ENCODE data around the gene CNPPD1. TPM values are rescaled to one million over a fixed set of nuclear protein-coding genes. Genes with fewer than 3 reads are reported as not detected.

CNPPD1 gene
- total and polyA plus RNA-seq, 2 of the 8 experiments (the other 6 are each of a cell fraction or from before 2014, with no cell fraction given) = 32.9 to 35.9 TPM

GRCh38 chr2:219179601-219180465 lies 3.1 kb upstream of the CNPPD1 start (continued):
- no peak for TF ChIP-seq CHD7 (IDR thresholded peaks at IDR 0.05; ENCODE audit: insufficient replicate concordance, low read length)
- no peak for TF ChIP-seq SIN3A (conservative IDR thresholded peaks at IDR 0.05 in 1 of 2, IDR thresholded peaks at IDR 0.05 in 1 of 2; ENCODE audit: low read depth in 1 of 2, low read length in 2 of 2)
- TF ChIP-seq CEBPB (IDR thresholded peaks at IDR 0.05; ENCODE audit: low read depth, low read length) = no peak
- TF ChIP-seq RBBP5 (IDR thresholded peaks at IDR 0.05; ENCODE audit: borderline replicate concordance, low read depth, low read length) = no peak
- no peak for TF ChIP-seq NRF1 (IDR thresholded peaks at IDR 0.05; ENCODE audit: low read depth, low read length)
- TF ChIP-seq CBX5 (IDR thresholded peaks at IDR 0.05; ENCODE audit: low read depth, low read length) = no peak
- no peak for TF ChIP-seq POLR2AphosphoS5 (IDR thresholded peaks at IDR 0.05; ENCODE audit: low read depth, low read length)
- no peak for TF ChIP-seq RAD21 (IDR thresholded peaks at IDR 0.05 in 1 of 2, conservative IDR thresholded peaks at IDR 0.05 in 1 of 2; ENCODE audit: low read depth in 2 of 2, low read length in 2 of 2)
- TF ChIP-seq TAF1 (IDR thresholded peaks at IDR 0.05; ENCODE audit: low read depth, low read length) = no peak
- TF ChIP-seq SP4 (IDR thresholded peaks at IDR 0.05; ENCODE audit: low read length) = no peak

Data from H1 (cell line).